ENCODE data around the gene CFDP1. TPM values are rescaled to one million over a fixed set of nuclear protein-coding genes. Genes with fewer than 3 reads are reported as not detected.

Gene CFDP1
- total RNA-seq, 1 experiment from 2014 or later: 44.7 TPM

GRCh38 chr16:75455677-75456076, 22.4 kb upstream of the CFDP1 start:
- no peaks in the 10 kb centered on the region for H3K27me3 Mint-ChIP-seq (ENCODE audit: insufficient read depth, unreplicated experiment)
- peaks cover 30% of the 10 kb centered on the region for H3K36me3 Mint-ChIP-seq (ENCODE audit: insufficient read depth, unreplicated experiment)
- no peaks in the 10 kb centered on the region for H3K9me3 Mint-ChIP-seq (ENCODE audit: unreplicated experiment)
- no TSS peak for BruUV-seq (replicated peaks)
- peaks cover 19% of the 10 kb centered on the region for H3K4me1 Mint-ChIP-seq (ENCODE audit: insufficient read depth, unreplicated experiment)
- no peak for TF ChIP-seq CTCF (IDR thresholded peaks at IDR 0.05; ENCODE audit: unreplicated experiment)
- DNase-seq (ENCODE audit: unreplicated experiment): no peak
- intact Hi-C loops (cut with micrococcal nuclease): no loop called here
- CTCF ChIA-PET: interaction anchor here (0.6 to 1.9 kb wide), 6 partner anchors 10 to 260 kb away, joined by 3 to 9 read pairs (median 4); no protein-coding TSS in a partner anchor
- POLR2A ChIA-PET: interaction anchor here (0.5 to 0.7 kb wide), 2 partner anchors 35 to 311 kb away, joined by 3 read pairs; no protein-coding TSS in a partner anchor
- no peak overlapping the region for H3K4me3 Mint-ChIP-seq (ENCODE audit: unreplicated experiment)
- no peak overlapping the region for H3K27ac Mint-ChIP-seq (ENCODE audit: low read depth, unreplicated experiment)

- CTCF ChIA-PET: interaction anchor here (0.8 to 2.1 kb wide), 5 partner anchors 8 to 20 kb away, joined by 3 to 10 read pairs (median 4); no protein-coding TSS in a partner anchor
- H3K27ac Mint-ChIP-seq (ENCODE audit: low read depth, unreplicated experiment): no peak overlapping the region
- H3K4me3 Mint-ChIP-seq (ENCODE audit: unreplicated experiment): no peak overlapping the region
- H3K36me3 Mint-ChIP-seq (ENCODE audit: insufficient read depth, unreplicated experiment): peaks cover 36% of the 10 kb centered on the region
- H3K9me3 Mint-ChIP-seq (ENCODE audit: unreplicated experiment): no peaks in the 10 kb centered on the region
- no TSS peak for BruUV-seq (replicated peaks)
- peaks cover 4% of the 10 kb centered on the region for H3K4me1 Mint-ChIP-seq (ENCODE audit: insufficient read depth, unreplicated experiment)
- no peaks in the 10 kb centered on the region for H3K27me3 Mint-ChIP-seq (ENCODE audit: insufficient read depth, unreplicated experiment)
- intact Hi-C loops (cut with micrococcal nuclease): no loop called here
- POLR2A ChIA-PET: interaction anchor here (1.3 kb wide), 1 partner anchor 11 kb away, joined by 4 read pairs; no protein-coding TSS in a partner anchor
- no peak for TF ChIP-seq CTCF (IDR thresholded peaks at IDR 0.05; ENCODE audit: unreplicated experiment)
- DNase-seq (ENCODE audit: unreplicated experiment): no peak
Measured at GRCh38 chr16:75452464-75453190, 19.3 kb upstream of the CFDP1 start.

DNA sequence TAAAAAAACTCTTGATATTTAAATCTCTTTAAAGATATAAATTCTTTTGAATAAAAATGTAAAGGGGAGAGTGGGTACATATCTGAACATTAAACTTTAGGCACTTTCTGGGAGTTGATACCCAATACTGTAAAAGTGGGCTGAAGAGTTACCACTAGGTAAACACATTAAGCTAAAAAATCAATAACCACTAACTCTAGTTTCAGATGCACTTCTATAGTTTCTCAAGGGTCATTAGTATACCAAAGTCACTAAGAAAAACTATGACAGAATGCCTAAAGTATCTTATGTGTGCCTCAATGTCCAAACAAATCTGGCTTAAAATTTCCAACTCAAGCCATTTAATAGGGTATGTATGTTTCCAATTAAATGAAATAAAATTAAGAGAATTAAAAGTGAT, 13.1 kb upstream of the CFDP1 start:
- Mint-ChIP-seq H3K9me3 (ENCODE audit: unreplicated experiment) (no peaks in the 10 kb centered on the region), H3K4me3 (ENCODE audit: unreplicated experiment) (no peak overlapping the region), H3K27ac (ENCODE audit: low read depth, unreplicated experiment) (no peak overlapping the region), H3K27me3 (ENCODE audit: insufficient read depth, unreplicated experiment) (no peaks in the 10 kb centered on the region), H3K4me1 (ENCODE audit: insufficient read depth, unreplicated experiment) (no peaks in the 10 kb centered on the region), H3K36me3 (ENCODE audit: insufficient read depth, unreplicated experiment) (peaks cover 39% of the 10 kb centered on the region)
- no peak for TF ChIP-seq CTCF (IDR thresholded peaks at IDR 0.05; ENCODE audit: unreplicated experiment)
- ChIA-PET POLR2A (interaction anchor here (0.6 to 3.2 kb wide), 2 partner anchors 13 to 18 kb away, joined by 3 to 33 read pairs; partner anchors contain the start of gene CFDP1), CTCF (interaction anchor here (0.7 to 1.2 kb wide), 4 partner anchors 17 to 71 kb away, joined by 3 read pairs; no protein-coding TSS in a partner anchor)
- no TSS peak for BruUV-seq (replicated peaks)
- DNase-seq (ENCODE audit: unreplicated experiment): no peak
- intact Hi-C loops (cut with micrococcal nuclease): no loop called here

DNA sequence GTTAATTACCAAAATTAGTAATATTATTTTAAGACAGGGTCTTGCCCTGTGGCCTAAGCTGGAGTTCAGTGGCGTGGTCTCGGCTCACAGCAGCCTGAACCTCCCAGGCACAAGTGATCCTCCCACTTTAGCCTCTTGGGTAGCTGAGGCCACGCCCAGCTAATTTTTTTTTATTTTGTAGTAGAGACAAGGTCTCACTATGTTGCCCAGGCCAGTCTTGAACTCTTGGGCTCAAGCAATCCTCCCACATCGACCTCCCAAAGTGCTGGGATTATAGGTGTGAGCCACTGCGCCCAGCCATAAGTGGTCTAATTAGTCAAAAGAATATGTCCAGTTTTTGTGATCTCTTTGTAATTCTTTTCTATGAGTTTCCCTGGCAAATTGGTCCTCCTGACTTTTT, 12.0 kb upstream of the CFDP1 start:
- H3K4me1 Mint-ChIP-seq (ENCODE audit: insufficient read depth, unreplicated experiment): no peaks in the 10 kb centered on the region
- no peak overlapping the region for H3K27ac Mint-ChIP-seq (ENCODE audit: low read depth, unreplicated experiment)
- no peaks in the 10 kb centered on the region for H3K9me3 Mint-ChIP-seq (ENCODE audit: unreplicated experiment)
- DNase-seq (ENCODE audit: unreplicated experiment): no peak
- intact Hi-C loops (cut with micrococcal nuclease): no loop called here
- H3K27me3 Mint-ChIP-seq (ENCODE audit: insufficient read depth, unreplicated experiment): no peaks in the 10 kb centered on the region
- H3K4me3 Mint-ChIP-seq (ENCODE audit: unreplicated experiment): no peak overlapping the region
- POLR2A ChIA-PET: interaction anchor here (1.2 to 3.2 kb wide), 2 partner anchors 12 to 177 kb away, joined by 5 to 33 read pairs; partner anchors contain the start of genes ADAT1 and CFDP1
- no TSS peak for BruUV-seq (replicated peaks)
- CTCF ChIA-PET: interaction anchor here (0.6 to 2.0 kb wide), 7 partner anchors 8 to 246 kb away, joined by 3 to 9 read pairs (median 4); partner anchors contain the start of gene CFDP1
- TF ChIP-seq CTCF (IDR thresholded peaks at IDR 0.05; ENCODE audit: unreplicated experiment): no peak
- peaks cover 28% of the 10 kb centered on the region for H3K36me3 Mint-ChIP-seq (ENCODE audit: insufficient read depth, unreplicated experiment)

All from MCF 10A (cell line).